Right atrium auricular region (tissue), 2 donors: ENCODE measurements around the gene SLC27A6. TPM values are rescaled to one million over a fixed set of nuclear protein-coding genes. Genes with fewer than 3 reads are reported as not detected.
"Not testable (repeated sequence)": the region's sequence is repeated elsewhere in the genome, so short reads cannot be mapped to it uniquely, and the experiment has no call there.

ENCODE experiments used
- DNase-seq: peaks from one replicate; pipeline ENCODE4 v3.0.0-alpha.2; 2019; ENCODE audit warnings: low spot score
- H3K27ac ChIP-seq, 2 donors: fragments of 200-600 bp; sonication (generic); 1 replicate in 1 of 2; 2 replicates in 1 of 2; pipeline ENCODE4 v1.5.1; 2016 to 2019
- H3K27me3 ChIP-seq, 2 donors: fragments of 200-600 bp; sonication (generic); one replicate each; pipeline versions ENCODE4 v1.5.1 to v1.6.0; 2017 to 2019
- H3K36me3 ChIP-seq: fragments of 200-600 bp; sonication (generic); one replicate; pipeline ENCODE4 v1.5.1; 2016
- H3K4me1 ChIP-seq, 2 donors: fragments of 200-600 bp; sonication (generic); one replicate each; pipeline versions ENCODE4 v1.5.1 to v1.6.0; 2017 to 2019
- H3K4me3 ChIP-seq, 2 donors: fragments of 200-600 bp; sonication (generic); 1 replicate in 1 of 2; 2 replicates in 1 of 2; pipeline ENCODE4 v1.5.1; 2017 to 2019; ENCODE audit warnings: mild to moderate bottlenecking in 1 of 2, moderate library complexity in 1 of 2
- H3K9me3 ChIP-seq, 2 donors: fragments of 200-600 bp; sonication (generic); one replicate each; pipeline ENCODE4 v1.5.1; 2019
- CTCF ChIP-seq, 2 donors: fragments of 200-600 bp; sonication (generic); IDR thresholded peaks; one replicate each; pipeline ENCODE4 v1.5.1; 2019; ENCODE audit warnings: antibody characterized with exemption in 2 of 2
- total RNA-seq, 2 donors: library from RNA; depleted of rRNA; stranded (reverse); fragments of >200 nt; gene quantifications; one replicate each; pipeline ENCODE4 v1.1.0, GENCODE V29; 2016

The SLC27A6 gene
- total RNA-seq, 2 donors from 2014 or later = 15.2 to 50.6 TPM

DNA sequence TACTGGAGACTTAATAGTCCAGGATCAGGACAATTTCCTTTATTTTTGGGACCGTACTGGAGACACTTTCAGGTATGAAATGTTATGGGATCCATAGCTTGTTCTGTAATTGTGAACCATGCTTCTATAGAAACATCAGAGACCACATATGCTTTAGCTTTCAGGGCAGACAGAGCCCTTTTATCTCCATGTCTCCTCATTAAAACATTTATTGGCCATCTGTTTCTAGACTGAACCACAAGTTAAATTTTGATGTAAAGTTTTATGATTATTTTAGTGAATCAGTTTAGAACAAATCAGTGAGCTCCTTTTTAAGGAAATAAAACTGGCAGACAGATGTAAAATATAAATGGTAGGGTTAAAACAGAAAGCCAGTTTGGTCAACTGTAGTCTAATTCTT, 62.0 kb downstream of the SLC27A6 start:
- no peak for TF ChIP-seq CTCF (IDR thresholded peaks at IDR 0.05)
- Histone ChIP-seq H3K4me3 (no peak overlapping the region), H3K4me1 (peaks cover 0 to 9% of the 10 kb centered on the region in 2 donors), H3K27me3 (no peaks in the 10 kb centered on the region), H3K36me3 (peaks cover 5% of the 10 kb centered on the region), H3K27ac (no peak overlapping the region), H3K9me3 (no peaks in the 10 kb centered on the region)
- no peak for DNase-seq

GRCh38 chr5:129031886-129032683, 66.8 kb downstream of the SLC27A6 start:
- no peak for DNase-seq
- H3K27ac ChIP-seq = no peak overlapping the region

GRCh38 chr5:129036257-129036656, 71.0 kb downstream of the SLC27A6 start:
- not testable (repeated sequence) for H3K4me3 ChIP-seq, DNase-seq, H3K27me3 ChIP-seq, H3K4me1 ChIP-seq, H3K36me3 ChIP-seq, H3K9me3 ChIP-seq, H3K27ac ChIP-seq

More at GRCh38 chr5:129031886-129032683, 66.8 kb downstream of the SLC27A6 start:
- Histone ChIP-seq H3K27me3 (no peaks in the 10 kb centered on the region), H3K4me1 (no peaks in the 10 kb centered on the region), H3K4me3 (no peak overlapping the region), H3K9me3 (peaks cover 0 to 2% of the 10 kb centered on the region in 2 donors), H3K36me3 (peaks cover 10% of the 10 kb centered on the region)
- no peak for TF ChIP-seq CTCF (IDR thresholded peaks at IDR 0.05)

DNA sequence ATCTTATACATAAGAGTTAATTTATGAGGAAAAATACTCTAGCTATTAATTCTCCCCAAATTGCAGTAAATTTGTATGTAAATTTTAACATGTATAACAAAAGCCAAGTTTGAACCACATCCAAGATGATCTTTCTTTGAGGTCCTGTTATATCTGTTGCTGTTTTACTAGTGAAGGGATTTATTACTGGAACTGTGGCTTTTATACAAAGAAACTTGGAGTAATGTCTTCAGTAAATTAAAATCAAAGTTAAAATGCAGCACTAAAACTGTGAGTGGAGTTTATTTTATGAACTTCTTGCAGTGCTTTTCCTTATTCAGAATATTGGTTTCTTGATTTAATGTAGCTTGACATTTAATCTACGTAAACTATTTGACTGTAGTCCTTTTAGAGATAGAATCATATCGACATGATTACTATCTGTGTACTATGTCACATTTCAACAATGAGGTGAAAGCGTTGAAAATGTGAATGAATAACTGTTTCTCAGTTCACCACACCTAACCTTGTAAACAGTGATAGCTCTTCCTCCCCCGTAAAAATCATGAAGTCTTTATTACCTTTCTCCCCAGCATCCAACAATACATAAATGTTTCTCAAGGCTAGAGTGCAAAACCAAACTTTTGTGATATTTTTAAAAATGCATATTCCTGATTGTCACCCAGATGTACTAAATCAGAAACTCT, 76.1 kb downstream of the SLC27A6 start:
- no peak for TF ChIP-seq CTCF (IDR thresholded peaks at IDR 0.05)
- no peaks in the 10 kb centered on the region for H3K36me3 ChIP-seq
- no peak for DNase-seq

DNA sequence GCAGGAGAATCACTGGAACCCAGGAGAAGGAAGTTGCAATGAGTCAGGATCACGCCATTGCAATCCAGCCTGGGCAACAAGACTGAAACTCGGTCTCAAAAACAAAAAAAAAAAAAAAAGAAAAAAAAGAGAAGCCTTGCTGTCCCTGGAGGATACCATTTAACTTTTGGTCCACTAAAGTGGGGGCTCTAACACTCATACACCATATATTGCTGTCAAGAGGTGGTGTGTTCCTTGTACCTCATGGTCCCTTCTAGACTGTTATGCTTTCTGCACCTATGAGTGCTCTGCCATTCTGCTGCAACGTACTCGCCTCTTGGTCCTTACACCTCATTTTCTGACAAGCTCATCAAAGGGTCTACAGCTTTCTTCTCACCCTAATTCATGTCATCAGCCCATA, 77.0 kb downstream of the SLC27A6 start:
- DNase-seq = no peak
- H3K27me3 ChIP-seq = no peaks in the 10 kb centered on the region
- H3K4me1 ChIP-seq = no peaks in the 10 kb centered on the region
- no peaks in the 10 kb centered on the region for H3K36me3 ChIP-seq
- H3K4me3 ChIP-seq = no peak overlapping the region
- H3K9me3 ChIP-seq = peaks cover 0 to 22% of the 10 kb centered on the region in 2 donors
- H3K27ac ChIP-seq = no peak overlapping the region
- no peak for TF ChIP-seq CTCF (IDR thresholded peaks at IDR 0.05)

More for the DNA sequence above, 76.1 kb downstream of the SLC27A6 start:
- no peak overlapping the region for H3K4me3 ChIP-seq
- no peaks in the 10 kb centered on the region for H3K27me3 ChIP-seq
- H3K27ac ChIP-seq = no peak overlapping the region
- no peaks in the 10 kb centered on the region for H3K4me1 ChIP-seq
- H3K9me3 ChIP-seq = peaks cover 0 to 22% of the 10 kb centered on the region in 2 donors

- no peaks in the 10 kb centered on the region for H3K36me3 ChIP-seq
- H3K27ac ChIP-seq = no peak overlapping the region
- no peak for TF ChIP-seq CTCF (IDR thresholded peaks at IDR 0.05)
- H3K9me3 ChIP-seq = peaks cover 0 to 22% of the 10 kb centered on the region in 2 donors
- H3K4me1 ChIP-seq = no peaks in the 10 kb centered on the region
- no peak for DNase-seq
- H3K27me3 ChIP-seq = no peaks in the 10 kb centered on the region
- H3K4me3 ChIP-seq = no peak overlapping the region
These were observed 78.6 kb downstream of the SLC27A6 start for GRCh38 chr5:129043894-129044293.
